Measurements from ENCODE around the gene C4B.
"Not testable (repeated sequence)": the region's sequence is repeated elsewhere in the genome, so short reads cannot be mapped to it uniquely, and the experiment has no call there.

DNA sequence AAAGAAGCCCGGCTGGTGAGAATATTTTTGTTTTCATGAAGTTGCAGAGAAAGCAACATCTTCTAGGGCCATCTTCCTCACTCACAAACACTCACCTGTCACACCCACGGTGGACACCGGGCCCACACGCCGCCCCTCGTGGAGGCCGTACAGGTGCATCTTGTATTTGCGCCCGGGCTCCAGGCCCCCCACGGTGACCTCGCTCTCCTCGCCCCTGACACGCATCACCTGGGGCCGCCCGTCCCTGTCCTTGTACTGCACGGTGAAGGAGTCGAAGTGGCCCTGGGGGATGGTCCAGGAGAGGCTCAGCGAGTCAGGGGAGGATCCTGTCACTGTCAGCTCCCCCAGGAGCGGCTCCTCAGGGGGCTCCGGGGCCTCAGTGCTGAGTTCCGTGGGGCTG lies 41.2 kb downstream of the C4B start:
- TF ChIP-seq, protein P1, sequence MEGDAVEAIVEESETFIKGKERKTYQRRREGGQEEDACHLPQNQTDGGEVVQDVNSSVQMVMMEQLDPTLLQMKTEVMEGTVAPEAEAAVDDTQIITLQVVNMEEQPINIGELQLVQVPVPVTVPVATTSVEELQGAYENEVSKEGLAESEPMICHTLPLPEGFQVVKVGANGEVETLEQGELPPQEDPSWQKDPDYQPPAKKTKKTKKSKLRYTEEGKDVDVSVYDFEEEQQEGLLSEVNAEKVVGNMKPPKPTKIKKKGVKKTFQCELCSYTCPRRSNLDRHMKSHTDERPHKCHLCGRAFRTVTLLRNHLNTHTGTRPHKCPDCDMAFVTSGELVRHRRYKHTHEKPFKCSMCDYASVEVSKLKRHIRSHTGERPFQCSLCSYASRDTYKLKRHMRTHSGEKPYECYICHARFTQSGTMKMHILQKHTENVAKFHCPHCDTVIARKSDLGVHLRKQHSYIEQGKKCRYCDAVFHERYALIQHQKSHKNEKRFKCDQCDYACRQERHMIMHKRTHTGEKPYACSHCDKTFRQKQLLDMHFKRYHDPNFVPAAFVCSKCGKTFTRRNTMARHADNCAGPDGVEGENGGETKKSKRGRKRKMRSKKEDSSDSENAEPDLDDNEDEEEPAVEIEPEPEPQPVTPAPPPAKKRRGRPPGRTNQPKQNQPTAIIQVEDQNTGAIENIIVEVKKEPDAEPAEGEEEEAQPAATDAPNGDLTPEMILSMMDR (IDR thresholded peaks at IDR 0.05), result not testable (repeated sequence)
- TF ChIP-seq POLR2A, POLR2AphosphoS5 (IDR thresholded peaks at IDR 0.05): not testable (repeated sequence)

Measured in prostate gland (tissue), 2 donors.